Measurements from ENCODE around the gene AGAP1. TPM values are rescaled to one million over a fixed set of nuclear protein-coding genes. Genes with fewer than 3 reads are reported as not detected.

Gene AGAP1
- total RNA-seq, 2 experiments from 2014 or later, result 1.6 to 2.4 TPM

- CTCF ChIA-PET, result no interaction called here
- POLR2A ChIA-PET, result no interaction called here
Observed at GRCh38 chr2:235527806-235528469, 34.1 kb downstream of the AGAP1 start.

GRCh38 chr2:235529621-235530020 lies 35.8 kb downstream of the AGAP1 start:
- ChIA-PET POLR2A (no interaction called here), CTCF (no interaction called here)

- ChIA-PET CTCF (no interaction called here), POLR2A (no interaction called here)
Observed at GRCh38 chr2:235530735-235531134, 36.9 kb downstream of the AGAP1 start.

GRCh38 chr2:235532307-235532706 lies 38.5 kb downstream of the AGAP1 start:
- POLR2A ChIA-PET, result no interaction called here
- CTCF ChIA-PET, result no interaction called here

- POLR2A ChIA-PET, result no interaction called here
- CTCF ChIA-PET, result no interaction called here
Observed at GRCh38 chr2:235533198-235533597, 39.4 kb downstream of the AGAP1 start.

GRCh38 chr2:235533616-235534385 lies 40.0 kb downstream of the AGAP1 start:
- CTCF ChIA-PET, result no interaction called here
- POLR2A ChIA-PET, result no interaction called here

- POLR2A ChIA-PET, result no interaction called here
Observed at GRCh38 chr2:235534678-235535422, 41.0 kb downstream of the AGAP1 start.

GRCh38 chr2:235535423-235536130 lies 41.7 kb downstream of the AGAP1 start:
- ChIA-PET POLR2A (no interaction called here), CTCF (no interaction called here)

More at GRCh38 chr2:235534678-235535422, 41.0 kb downstream of the AGAP1 start:
- CTCF ChIA-PET, result no interaction called here

GRCh38 chr2:235536711-235537110 lies 42.9 kb downstream of the AGAP1 start:
- CTCF ChIA-PET, result no interaction called here
- POLR2A ChIA-PET, result no interaction called here

GRCh38 chr2:235537186-235537585 lies 43.3 kb downstream of the AGAP1 start:
- POLR2A ChIA-PET, result no interaction called here
- CTCF ChIA-PET, result no interaction called here

GRCh38 chr2:235537587-235537986 lies 43.7 kb downstream of the AGAP1 start:
- POLR2A ChIA-PET, result no interaction called here
- CTCF ChIA-PET, result no interaction called here

- CTCF ChIA-PET, result no interaction called here
- POLR2A ChIA-PET, result no interaction called here
Observed at GRCh38 chr2:235538144-235538639, 44.3 kb downstream of the AGAP1 start.

- ChIA-PET POLR2A (no interaction called here), CTCF (no interaction called here)
Observed at GRCh38 chr2:235538981-235539380, 45.1 kb downstream of the AGAP1 start.

- ChIA-PET POLR2A (no interaction called here), CTCF (interaction anchor here (0.7 kb wide), 1 partner anchor 239 kb away, joined by 4 read pairs; no protein-coding TSS in a partner anchor)
Observed at GRCh38 chr2:235539773-235540172, 45.9 kb downstream of the AGAP1 start.

GRCh38 chr2:235541016-235541415 lies 47.2 kb downstream of the AGAP1 start:
- CTCF ChIA-PET, result no interaction called here
- POLR2A ChIA-PET, result no interaction called here

GRCh38 chr2:235541838-235542549 lies 48.2 kb downstream of the AGAP1 start:
- ChIA-PET POLR2A (no interaction called here), CTCF (no interaction called here)

- CTCF ChIA-PET, result no interaction called here
- POLR2A ChIA-PET, result no interaction called here
Observed at GRCh38 chr2:235542733-235543127, 48.9 kb downstream of the AGAP1 start.

GRCh38 chr2:235543128-235543750 lies 49.4 kb downstream of the AGAP1 start:
- ChIA-PET POLR2A (no interaction called here), CTCF (no interaction called here)
